NCI-H1048 (cell line): Measurements from ENCODE around the gene BACH2.

Experiments
- DNase-seq: peaks from one replicate; lab custom pipeline; 2025; lab: John Stamatoyannopoulos, UW

Gene BACH2

DNA sequence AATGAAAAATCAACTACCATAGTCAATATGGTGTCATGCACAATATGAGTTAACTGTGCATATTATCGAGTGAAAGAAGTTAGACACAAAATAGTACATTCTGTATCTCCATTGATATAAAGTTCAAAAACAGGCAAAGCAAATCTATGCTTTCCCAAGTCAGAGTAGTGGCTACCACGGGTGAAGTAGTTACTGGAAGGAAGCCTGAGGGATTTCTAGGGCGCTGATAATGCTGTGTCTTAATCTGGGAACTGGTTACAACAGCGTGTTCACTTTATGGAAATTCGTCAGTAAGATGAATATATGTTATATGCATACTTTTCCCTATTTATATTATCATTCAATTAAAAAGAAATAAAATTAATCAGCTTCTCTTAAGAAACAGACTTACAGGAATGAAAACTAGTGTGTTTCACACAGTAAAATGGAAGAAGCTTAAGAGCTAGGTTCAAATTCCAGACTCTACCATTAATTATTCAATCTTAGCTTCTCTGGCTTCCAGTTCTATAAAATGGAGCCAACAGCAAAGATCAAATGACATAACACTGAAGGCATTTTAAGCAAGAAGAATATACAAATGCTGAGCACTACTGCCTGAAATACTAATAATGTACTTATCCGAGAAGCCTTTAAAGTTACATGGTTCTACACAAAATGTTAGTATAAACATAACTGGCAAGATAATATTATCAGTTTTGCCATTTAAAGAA lies 19.2 kb downstream of the BACH2 start:
- no peak for DNase-seq

DNA sequence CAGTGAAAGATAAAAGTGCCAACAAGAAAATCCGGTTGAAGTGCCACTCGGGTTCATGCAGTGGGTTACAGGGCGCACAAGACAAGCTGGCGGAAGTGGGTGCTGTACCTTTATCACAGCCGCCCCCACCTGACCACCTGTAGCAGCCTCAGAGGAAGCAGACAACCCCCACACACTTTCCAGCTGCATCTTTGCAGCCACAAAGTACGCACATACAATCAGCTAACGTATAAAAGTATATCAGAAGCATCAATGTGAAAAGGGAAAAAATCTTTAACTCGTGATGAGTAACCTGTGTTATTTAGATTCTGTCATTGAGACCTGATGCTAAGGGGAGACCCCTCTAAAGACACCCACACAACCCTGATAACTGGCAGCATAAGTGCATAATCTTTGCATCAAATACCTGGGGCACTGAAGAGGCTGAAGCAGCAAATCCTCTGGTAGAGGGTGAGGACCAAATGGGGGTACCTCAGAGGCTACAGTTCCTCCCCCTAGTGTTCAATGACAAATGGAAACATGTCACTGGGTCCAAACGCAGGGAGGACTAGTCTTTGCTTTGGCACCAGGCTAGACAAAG lies 22.1 kb downstream of the BACH2 start:
- DNase-seq = no peak

DNA sequence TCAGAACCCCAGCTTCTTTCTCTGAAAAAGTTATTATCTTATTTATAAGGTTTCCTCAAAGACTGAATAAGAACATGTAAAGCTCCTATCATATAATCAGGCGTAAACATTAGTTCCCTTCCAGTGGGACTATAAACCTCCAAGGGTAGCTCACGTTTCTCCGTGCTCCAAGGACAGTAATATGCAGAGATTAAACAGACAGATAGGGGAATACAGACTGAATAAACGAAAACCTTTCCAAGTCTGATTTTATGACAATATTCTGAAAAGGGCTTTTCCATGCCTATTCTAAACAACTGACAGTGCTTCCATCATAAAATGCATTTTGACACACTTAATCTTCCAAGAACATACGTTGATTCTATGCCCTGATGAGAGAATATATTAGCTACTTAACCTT lies 22.8 kb downstream of the BACH2 start:
- no peak for DNase-seq

DNA sequence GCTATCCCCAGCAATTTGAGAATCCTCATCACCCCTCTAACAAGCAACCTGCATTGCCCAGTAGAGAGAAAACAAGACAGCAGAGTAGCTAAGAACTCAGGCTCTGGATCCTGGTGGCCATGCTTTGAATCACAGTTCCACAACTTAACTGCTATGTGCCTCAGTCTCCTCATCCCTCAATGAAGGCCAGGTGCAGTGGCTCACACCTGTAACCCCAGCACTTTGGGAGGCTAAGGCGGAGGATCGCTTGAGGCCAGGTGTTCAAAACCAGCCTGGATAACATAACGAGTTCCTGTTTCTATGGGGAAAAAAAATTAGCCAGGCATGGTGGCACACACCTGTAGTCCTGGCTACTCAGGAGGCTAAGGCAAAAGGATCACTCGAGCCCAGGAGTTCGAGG lies 23.7 kb downstream of the BACH2 start:
- no peak for DNase-seq

DNA sequence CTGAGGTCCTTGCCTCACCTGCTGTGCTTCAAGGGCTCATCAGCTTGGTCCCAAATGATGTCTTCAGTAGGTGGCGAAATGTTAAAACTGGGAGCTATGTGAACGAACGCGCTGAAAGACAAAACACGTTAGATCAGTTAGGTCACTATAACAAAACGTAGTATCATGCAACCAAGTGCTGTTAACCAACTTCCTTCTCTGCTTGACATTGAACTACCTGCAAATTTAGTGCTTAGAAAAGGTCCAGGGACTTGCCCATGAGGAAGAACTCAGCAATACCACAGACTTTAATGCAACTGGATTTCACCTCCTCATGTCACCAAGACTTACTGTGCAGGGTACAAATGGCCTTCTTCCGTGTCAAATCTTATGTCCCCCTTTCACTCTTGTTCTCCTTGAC lies 24.8 kb downstream of the BACH2 start:
- DNase-seq = no peak

DNA sequence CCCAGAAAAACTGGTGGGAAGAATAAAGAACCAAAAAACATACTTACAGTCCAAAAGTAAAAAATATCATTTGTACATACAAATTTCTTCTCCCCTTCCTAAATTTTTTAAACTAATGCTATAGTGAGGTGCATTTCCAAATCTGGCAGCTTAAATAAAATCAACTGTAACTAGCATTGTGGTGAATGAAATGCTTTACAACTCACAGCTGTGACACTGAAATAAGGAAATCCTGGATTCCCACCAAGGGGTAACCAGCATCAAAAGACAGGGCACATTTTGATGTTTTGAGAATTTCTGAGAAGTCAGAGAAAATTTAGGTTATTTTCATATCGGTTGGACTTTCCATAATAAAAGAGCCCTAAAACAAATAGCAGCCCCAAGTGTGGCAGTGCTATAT lies 27.3 kb downstream of the BACH2 start:
- no peak for DNase-seq

DNA sequence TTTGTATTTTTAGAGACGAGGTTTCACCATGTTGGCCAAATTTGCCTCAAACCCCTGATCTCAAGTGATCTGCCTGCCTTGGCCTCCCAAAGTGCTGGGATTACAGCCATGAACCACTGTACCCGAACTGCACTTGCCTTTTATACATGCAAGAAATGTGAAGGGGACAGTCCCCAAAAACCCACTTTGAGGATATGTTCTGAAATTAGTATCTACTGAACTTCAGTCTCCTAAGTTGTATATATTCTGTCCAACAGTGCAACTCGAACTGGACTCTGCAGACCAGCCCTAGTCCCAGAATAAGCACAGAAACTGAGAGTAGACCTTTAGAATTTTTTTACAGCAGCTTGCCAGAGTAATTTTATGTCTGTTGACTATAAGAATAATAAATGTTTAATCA lies 28.5 kb downstream of the BACH2 start:
- no peak for DNase-seq

DNA sequence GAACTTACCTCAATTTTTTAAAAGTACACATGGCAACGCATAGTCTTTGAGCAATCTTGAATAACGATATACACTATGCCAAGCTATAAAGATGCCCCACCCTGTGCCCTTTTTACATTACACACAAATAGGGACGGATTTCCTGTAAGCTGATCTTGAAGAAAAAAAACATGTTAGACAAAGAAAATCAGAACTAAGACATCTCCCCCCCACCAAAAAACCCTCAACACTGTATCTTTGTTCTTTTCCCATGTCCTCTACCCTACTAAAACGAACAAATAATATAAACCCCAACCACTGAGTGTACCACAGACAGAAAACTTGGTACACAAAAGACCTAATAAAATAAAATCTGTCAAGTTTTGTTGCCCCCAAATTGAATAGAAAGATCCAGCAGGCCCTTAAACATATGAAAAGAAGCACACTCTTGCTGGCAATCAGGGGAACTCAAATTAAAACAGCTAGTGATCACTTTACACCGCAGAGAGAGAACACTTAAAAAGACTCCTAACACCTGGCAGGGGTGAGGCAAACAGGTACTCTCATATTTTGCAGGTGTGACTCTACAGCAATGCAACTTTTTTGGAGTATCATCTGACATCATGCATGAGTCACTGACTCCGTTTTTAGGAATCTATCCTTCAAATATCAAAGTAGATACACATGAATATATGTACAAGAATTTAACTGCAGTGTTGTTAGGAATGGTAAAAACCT lies 29.6 kb downstream of the BACH2 start:
- no peak for DNase-seq

DNA sequence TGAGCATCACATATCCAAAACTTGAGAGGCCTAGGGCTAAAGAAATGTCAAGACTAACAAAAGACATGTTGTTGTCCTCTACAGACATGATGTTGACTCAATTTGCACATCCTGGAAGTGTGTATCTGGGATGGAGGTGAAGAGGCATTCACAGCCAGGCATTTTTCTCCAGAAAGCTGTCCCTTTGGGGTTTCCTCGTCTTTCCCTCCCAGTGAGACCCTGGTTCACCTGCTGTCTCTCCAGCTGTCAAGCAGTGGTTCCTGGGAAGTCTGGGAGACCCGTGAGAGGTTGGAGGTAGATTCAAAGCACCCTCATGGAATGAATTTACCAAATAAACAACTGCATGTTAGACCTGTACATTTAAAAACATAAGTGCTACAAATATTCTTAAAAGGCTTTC lies 32.1 kb downstream of the BACH2 start:
- DNase-seq = no peak

DNA sequence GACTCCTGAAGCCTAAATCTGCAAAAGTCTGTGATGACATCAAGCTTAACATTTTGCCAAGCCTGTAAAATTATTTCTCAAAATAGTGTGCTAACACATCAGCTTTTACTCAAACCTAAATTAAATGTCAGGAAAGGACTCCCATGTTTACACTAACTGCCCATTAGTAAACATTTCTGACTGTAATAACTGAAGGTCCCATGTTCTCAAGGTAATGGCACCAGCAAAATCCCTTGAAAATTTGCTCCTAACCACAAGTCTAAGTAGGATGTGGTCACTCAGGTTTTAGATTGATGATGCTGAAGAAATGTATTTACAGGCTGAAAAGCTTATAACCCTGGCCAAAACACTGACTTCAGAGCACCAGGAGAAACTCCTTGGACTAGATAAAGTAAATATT lies 33.0 kb downstream of the BACH2 start:
- DNase-seq = no peak

DNA sequence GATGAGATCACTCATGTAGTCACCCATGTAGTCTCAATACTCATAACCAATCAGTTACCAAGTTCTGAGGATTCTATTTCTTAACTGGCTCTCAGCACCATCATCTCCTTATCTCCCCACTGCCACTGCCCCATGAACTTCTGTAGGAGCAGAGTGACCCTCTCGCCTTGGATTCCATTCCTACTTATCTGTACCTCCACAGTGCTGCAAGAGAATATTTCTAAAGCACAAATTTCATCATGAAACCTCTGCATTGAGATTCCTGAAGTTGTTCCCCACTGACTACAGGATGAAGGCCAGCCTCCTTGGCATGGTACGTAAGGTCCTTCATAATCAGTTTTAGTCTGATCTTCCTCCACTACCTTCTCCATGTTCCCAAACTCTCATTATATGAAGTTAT lies 34.8 kb downstream of the BACH2 start:
- DNase-seq = no peak

DNA sequence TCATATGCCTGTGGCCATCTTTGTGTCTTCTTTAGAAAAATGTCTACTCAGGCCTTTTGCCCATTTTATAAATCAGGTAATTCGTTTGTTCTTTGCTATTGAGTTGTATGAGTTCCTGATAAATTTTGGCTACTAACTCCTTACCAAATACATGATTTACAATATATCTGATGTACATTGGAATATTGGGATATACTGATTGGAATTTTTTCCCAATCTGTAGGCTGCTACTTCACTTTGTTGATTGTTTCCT lies 39.2 kb downstream of the BACH2 start:
- no peak for DNase-seq

DNA sequence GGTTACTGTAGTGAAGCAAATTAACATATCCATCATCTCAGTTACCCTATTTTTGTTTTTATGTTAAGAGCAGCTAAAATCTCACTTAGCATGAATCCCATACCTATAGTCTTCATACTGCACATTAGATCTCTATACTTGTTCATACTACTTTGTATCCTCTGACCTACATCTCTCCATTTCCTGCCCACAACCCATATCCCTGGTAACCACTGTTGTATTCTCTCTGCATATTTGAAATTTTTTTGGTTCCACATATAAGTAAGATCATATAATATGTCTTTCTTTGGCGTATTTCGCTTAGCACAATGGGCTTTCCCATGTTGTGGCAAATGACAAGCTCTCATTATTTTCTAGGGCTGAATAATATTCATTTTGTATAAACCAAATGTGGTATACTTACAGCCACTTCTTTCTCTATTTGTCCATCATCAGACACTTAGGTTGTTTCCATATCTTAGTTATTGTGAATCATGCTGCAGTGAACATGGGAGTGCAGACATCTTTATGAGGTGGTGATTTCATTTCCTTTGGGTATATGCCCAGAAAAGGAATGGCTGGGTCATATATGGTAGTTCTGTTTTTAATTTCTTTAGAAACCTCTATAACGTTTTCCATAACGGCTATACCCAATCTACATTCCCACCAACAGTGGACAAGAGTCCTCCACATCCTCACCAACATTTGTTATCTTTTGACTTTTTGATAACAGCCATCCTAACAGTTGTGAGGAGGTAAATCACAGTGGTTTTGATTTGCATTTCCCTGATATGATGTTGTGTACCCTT lies 39.8 kb downstream of the BACH2 start:
- no peak for DNase-seq

DNA sequence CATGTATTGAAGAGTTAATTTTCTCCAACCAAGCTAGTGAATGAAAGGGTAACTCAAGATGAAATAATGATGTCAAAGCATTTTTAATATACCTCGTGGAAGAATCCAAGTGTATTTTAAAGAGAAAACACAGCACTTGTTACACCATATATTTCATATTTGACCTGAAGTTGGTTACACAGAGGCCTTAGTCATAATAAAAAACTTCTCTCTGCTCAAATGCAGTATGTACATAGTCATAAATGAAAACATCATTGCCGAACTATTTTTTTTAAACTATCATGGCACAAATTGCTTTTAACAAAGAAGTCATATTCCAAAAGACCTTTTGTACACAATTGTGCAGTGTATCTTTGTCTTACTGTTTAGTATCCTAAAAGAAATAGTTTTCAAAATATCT lies 43.0 kb downstream of the BACH2 start:
- DNase-seq = no peak

DNA sequence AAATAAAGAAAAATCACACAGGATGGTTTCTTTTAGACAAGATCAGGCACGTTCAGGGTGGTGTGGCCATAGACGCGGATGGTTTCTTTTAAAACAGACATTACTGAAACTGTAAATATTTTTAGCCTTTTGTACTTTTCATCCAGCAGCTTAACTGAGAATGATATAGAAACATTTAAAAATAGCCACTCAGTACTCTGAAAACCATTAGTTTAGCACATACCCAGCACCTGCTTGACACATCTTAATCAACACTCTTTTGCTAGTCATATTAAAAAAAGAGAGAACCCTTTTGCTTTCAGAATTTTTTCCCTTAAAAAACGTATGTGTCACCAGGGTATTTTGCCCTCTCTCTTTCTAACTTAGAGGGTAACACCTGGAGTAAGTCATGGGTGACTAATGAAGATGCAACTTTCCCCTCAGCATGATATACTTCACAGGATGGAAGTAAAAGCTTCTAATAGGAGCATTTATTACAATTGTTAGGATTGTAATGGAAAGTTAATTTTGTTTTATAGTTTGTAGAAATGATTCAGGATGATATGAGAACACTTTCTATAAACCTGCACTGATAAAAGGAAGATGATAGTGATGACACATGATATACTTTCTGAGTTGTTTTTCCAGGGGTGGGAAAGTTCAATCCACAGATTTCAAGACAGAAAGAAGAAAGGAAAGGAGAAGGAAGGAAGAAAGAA lies 45.2 kb downstream of the BACH2 start:
- no peak for DNase-seq

DNA sequence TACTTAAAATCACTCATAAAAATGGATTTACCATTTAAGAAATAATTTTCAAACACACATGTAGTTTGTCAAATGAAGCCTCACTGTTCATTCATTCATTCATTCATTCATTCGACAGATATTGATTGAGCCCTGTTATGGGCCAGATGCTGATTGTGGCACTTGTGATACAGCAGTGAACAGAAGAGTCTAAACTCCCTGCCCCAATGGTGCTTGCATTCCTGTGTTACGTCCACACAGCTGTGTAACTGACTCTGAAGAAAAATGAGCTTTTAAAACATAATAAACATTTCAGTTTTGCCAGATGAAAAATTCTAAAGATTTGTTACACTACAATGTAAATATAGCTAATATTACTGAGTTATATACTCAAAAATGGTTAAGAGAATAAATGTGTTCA lies 46.2 kb downstream of the BACH2 start:
- no peak for DNase-seq

DNA sequence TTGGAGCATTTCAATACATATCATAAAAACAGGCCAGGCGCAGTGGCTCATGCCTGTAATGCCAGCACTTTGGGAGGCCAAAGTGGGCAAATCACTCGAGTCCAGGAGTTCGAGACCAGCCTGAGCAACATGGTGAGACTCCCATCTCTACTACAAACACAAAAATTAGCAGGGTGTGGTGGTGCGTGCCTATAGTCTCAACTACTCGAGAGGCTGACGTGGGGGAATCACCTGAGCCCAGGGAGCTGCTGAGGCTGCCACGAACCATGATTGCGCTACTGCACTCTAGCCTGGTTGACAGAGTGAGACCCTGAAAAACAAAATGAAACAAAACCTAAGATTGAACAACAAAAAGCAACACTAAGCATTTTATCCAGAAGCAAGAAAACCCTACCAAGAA lies 47.2 kb downstream of the BACH2 start:
- DNase-seq = no peak

DNA sequence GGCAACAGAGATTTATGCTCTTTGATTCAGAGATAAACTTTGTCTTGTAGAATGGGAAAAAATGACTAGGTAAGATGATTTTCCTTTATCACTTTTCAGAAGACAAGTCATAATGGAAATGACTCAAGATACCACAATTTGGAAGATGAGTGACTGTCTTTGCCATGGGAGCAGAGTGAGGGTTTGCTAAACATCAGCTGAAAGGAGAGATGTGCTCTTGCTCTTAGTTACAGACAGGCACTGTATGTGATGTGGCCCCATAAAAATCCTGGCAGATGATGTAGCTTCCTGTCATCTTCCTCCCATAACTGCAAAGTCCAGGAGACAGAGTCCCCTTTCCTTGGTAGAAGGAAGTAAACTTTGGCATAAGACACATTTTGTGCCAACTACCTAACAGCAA lies 47.6 kb downstream of the BACH2 start:
- no peak for DNase-seq

DNA sequence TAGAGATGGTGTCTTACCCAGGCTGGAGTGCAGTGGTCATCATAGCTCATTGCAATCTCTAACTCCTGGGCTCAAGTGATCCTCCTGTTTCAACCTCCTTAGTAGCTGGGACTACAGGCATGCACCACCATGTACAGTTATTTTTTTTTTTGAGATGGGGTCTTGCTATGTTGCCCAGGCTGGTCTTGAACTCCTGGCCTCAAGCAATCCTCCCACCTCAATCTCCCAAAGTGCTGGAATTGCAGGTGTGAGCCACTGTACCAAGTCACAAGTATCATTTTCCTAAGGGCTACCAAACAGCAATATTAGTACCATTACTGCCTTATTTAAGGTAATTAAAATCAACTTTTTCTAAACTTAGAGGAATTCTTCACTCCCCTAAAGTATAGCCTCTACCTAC lies 49.4 kb downstream of the BACH2 start:
- no peak for DNase-seq

DNA sequence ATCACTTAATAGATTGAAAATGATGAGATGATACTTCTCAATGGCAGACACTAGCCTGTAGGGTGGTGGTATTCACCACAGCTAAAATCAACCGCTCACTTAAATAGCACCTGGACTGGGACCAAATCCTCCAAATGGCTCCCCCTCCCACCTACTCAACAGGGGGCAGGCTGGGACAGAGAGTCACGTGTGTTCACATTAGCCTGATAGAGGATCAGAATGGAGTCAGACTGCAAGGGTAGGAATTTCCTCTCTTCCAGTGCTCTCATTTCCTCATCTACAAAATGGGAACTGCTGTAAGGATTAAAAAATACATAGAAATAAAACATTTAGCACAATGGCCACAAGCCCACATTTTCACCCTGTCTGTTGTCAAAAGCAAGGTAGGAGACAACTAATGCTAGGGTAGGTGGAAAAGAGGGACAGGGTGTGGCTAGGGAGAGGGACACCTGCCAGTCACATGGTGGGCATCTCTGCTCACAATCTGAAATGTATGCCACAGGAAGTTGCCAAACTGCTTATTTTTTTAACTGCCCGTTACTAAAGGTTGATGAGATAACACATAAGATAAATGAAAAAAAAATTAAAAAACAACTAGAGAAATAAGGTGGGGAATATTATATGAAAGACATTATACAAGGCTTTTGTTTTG lies 55.3 kb downstream of the BACH2 start:
- no peak for DNase-seq

DNA sequence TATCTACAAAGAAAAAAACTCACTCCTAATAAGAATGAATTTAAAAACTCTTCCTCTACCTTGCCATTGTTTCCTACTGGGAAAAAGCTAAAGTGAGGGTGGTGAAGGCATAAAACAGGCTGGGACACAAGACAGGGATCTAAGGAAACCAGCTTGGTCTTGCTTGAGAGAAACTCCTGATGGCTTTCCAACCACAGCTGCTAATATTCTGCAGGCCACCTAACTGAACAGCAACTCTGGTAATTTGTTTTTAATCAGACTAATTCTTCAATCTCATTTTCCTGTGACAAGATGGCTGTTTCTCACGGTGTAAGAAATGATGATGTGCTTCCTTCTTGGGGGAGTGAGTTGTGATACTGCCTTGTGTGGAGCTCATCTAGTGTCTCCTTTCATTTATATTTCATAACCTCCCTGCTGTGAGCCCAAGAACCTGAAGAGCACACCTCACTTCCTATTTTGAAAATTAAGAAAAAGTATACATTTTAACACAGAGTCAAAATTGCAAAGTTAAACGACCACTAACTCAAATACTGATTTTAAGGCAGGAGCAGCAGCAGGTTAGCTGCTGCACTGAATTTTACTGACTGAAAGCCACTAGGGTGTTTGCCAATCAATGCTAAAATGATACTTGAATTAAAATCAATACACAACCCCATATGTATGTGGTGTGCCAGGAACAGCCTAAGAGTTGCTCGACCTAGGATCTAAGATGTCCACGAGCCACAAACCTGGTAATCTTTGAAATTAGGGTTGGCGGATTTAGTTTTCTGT lies 58.0 kb downstream of the BACH2 start:
- no peak for DNase-seq
